GM12878 (cell line): ENCODE results near the gene KCTD14. TPM values are rescaled to one million over a fixed set of nuclear protein-coding genes. Genes with fewer than 3 reads are reported as not detected.

Experiments used
- ATAC-seq: fragments of 200-7000 bp; cut with Tn5 transposase; 3 replicates; pipeline ENCODE4 v1.9.1; 2020; ENCODE audit warnings: mild to moderate bottlenecking, moderate library complexity
- BruUV-seq: library from RNA; stranded (reverse); fragments of 400-500 nt; replicated peaks from 2 replicates; lab custom pipeline; 2021; lab: Mats Ljungman, UMichigan
- CTCF ChIA-PET: fragments of 300-600 bp; sonication (Branson Sonifier 250); formaldehyde crosslinking; extraction: SDS; loops from one replicate; lab custom pipeline; 2021; ENCODE audit warnings: inconsistent platforms; lab: Yijun Ruan, JAX
- POLR2A ChIA-PET: fragments of 350-600 bp; formaldehyde crosslinking; extraction: SDS; loops from one replicate; lab custom pipeline; 2021; ENCODE audit warnings: inconsistent platforms; lab: Charles Lee
- RAD21 ChIA-PET: fragments of 300-600 bp; sonication (Branson Sonifier 250); formaldehyde crosslinking; loops from one replicate; lab custom pipeline; 2023; ENCODE audit warnings: antibody characterized with exemption; ENCODE audit not compliant: unreplicated experiment; lab: Charles Lee
- SMC1A ChIA-PET: fragments of 300-600 bp; sonication (Branson Sonifier 250); formaldehyde crosslinking; loops from one replicate; lab custom pipeline; 2023; ENCODE audit not compliant: unreplicated experiment, uncharacterized antibody; lab: Charles Lee
- DNase-seq: peaks from one replicate; pipeline ENCODE4 v3.0.0-alpha.2; 2011; ENCODE audit warnings: low read depth, low spot score
- FAIRE-seq: peaks from 3 replicates; lab custom pipeline; 2011; peaks lifted over from hg19 to GRCh38; lab: Jason Lieb, UNC
- H2AFZ ChIP-seq: 2 replicates; pipeline ENCODE4 v1.6.0; 2011; ENCODE audit warnings: low read depth, low read length, control low read depth; ENCODE audit not compliant: control insufficient read depth
- H3K27ac ChIP-seq: 2 replicates; pipeline ENCODE4 v1.5.1; 2011; ENCODE audit warnings: control low read depth; ENCODE audit not compliant: control insufficient read depth, insufficient read depth
- H3K27me3 ChIP-seq, 2 experiments: replicated peaks in 1 of 2; 2 replicates each; pipeline versions ENCODE4 v1.6.0 to v1.6.1; 2011; ENCODE audit warnings: low read length in 1 of 2; ENCODE audit not compliant: control insufficient read depth in 2 of 2, insufficient read depth in 2 of 2
- H3K36me3 ChIP-seq, 2 experiments: 2 replicates each; pipeline ENCODE4 v1.5.1; 2011; ENCODE audit warnings: low read length in 1 of 2; ENCODE audit not compliant: control insufficient read depth in 2 of 2, insufficient read depth in 2 of 2
- H3K4me1 ChIP-seq: 2 replicates; pipeline ENCODE4 v1.6.1; 2011; ENCODE audit warnings: mild to moderate bottlenecking, low read length, moderate library complexity, mixed read lengths; ENCODE audit not compliant: control insufficient read depth, insufficient read depth
- H3K4me2 ChIP-seq: 2 replicates; pipeline ENCODE4 v1.6.0; 2011; ENCODE audit warnings: control low read depth; ENCODE audit not compliant: control insufficient read depth, insufficient read depth
- H3K4me3 ChIP-seq: fragments of 200-600 bp; sonication (generic); 2 replicates; pipeline ENCODE4 v1.5.1; 2016
- H3K79me2 ChIP-seq: 2 replicates; pipeline ENCODE4 v1.6.0; 2011; ENCODE audit warnings: low read length; ENCODE audit not compliant: control insufficient read depth, insufficient read depth
- H3K9ac ChIP-seq: 2 replicates; pipeline ENCODE4 v1.8.0; 2011; ENCODE audit warnings: low read length, control low read depth, mixed read lengths; ENCODE audit not compliant: control insufficient read depth, insufficient read depth
- H3K9me3 ChIP-seq: replicated peaks from 3 replicates; pipeline ENCODE4 v1.5.1; 2011; ENCODE audit warnings: mild to moderate bottlenecking, low read length; ENCODE audit not compliant: control insufficient read depth, insufficient read depth
- H4K20me1 ChIP-seq: 2 replicates; pipeline ENCODE4 v1.6.0; 2011; ENCODE audit not compliant: control insufficient read depth, insufficient read depth
- BRCA1 ChIP-seq: IDR thresholded peaks from 2 replicates; pipeline ENCODE4 v1.6.1; 2011; ENCODE audit warnings: low read depth, low read length, improper control_type of control experiment
- CBX5 ChIP-seq: sonication (generic); IDR thresholded peaks from 2 replicates; pipeline ENCODE4 v1.6.1; 2016; ENCODE audit warnings: low read depth, moderate library complexity, mild to moderate bottlenecking, inconsistent platforms
- CHD1 ChIP-seq: IDR thresholded peaks from 2 replicates; pipeline ENCODE4 v1.6.1; 2012; ENCODE audit warnings: low read depth, low read length, improper control_type of control experiment
- ETV6 ChIP-seq, 2 experiments: fragments of 450-650 bp in 1 of 2; IDR thresholded peaks in 1 of 2; conservative IDR thresholded peaks in 1 of 2; 2 replicates each; pipeline ENCODE4 v1.6.1; 2014; ENCODE audit warnings: antibody characterized with exemption in 1 of 2, borderline replicate concordance in 1 of 2, low read depth in 1 of 2, mild to moderate bottlenecking in 1 of 2, moderate library complexity in 1 of 2
- HDAC2 ChIP-seq: fragments of 200-600 bp; sonication (generic); IDR thresholded peaks from 2 replicates; pipeline ENCODE4 v1.6.1; 2017
- IKZF1 ChIP-seq: fragments of 450-650 bp; conservative IDR thresholded peaks from 2 replicates; pipeline ENCODE4 v1.6.1; 2017; ENCODE audit warnings: antibody characterized with exemption, mild to moderate bottlenecking
- IRF4 ChIP-seq: IDR thresholded peaks from 2 replicates; pipeline ENCODE4 v1.6.1; 2011; ENCODE audit warnings: low read depth, low read length
- JUND ChIP-seq: IDR thresholded peaks from 2 replicates; pipeline ENCODE4 v1.6.1; 2012; ENCODE audit warnings: low read depth, mild to moderate bottlenecking, low read length, improper control_type of control experiment, moderate library complexity
- PAX8 ChIP-seq: fragments of 450-650 bp; IDR thresholded peaks from 2 replicates; pipeline ENCODE4 v1.6.1; 2017; ENCODE audit warnings: mild to moderate bottlenecking, moderate library complexity
- POLR2AphosphoS5 ChIP-seq: IDR thresholded peaks from 2 replicates; pipeline ENCODE4 v1.6.1; 2011; ENCODE audit warnings: mild to moderate bottlenecking, low read length, inconsistent platforms
- RBBP5 ChIP-seq: fragments of 200-600 bp; sonication (generic); conservative IDR thresholded peaks from 2 replicates; pipeline ENCODE4 v1.6.1; 2016
- RCOR1 ChIP-seq: conservative IDR thresholded peaks from 2 replicates; pipeline ENCODE4 v1.6.1; 2012; ENCODE audit warnings: low read depth, low read length, improper control_type of control experiment
- RELA ChIP-seq: fragments of 450-650 bp; IDR thresholded peaks from 2 replicates; pipeline ENCODE4 v1.8.0; 2014; ENCODE audit warnings: borderline replicate concordance; ENCODE audit not compliant: partially characterized antibody
- STAT3 ChIP-seq: IDR thresholded peaks from 2 replicates; pipeline ENCODE4 v1.6.1; 2011; ENCODE audit warnings: low read depth, low read length, improper control_type of control experiment
- WRNIP1 ChIP-seq: IDR thresholded peaks from 2 replicates; pipeline ENCODE4 v1.6.1; 2011; ENCODE audit warnings: low read depth, low read length, improper control_type of control experiment, borderline replicate concordance
- YBX1 ChIP-seq: fragments of 450-650 bp; IDR thresholded peaks from 2 replicates; pipeline ENCODE4 v1.6.1; 2016; ENCODE audit warnings: antibody characterized with exemption
- ZNF274 ChIP-seq: IDR thresholded peaks from one replicate; pipeline ENCODE4 v1.8.0; 2011; ENCODE audit not compliant: insufficient read length, insufficient read depth
- WGBS: methylation state at CpG from one replicate; pipeline ENCODE4 v1.1.6; 2016; ENCODE audit warnings: low lambda C conversion rate; ENCODE audit not compliant: insufficient replicate concordance, insufficient coverage; ENCODE audit errors: missing lambda C conversion rate; 5-methylcytosine and 5-hydroxymethylcytosine counted together
- in situ Hi-C: fragments of 300-500 bp; cut with MboI; formaldehyde crosslinking; loops from 9 replicates; pipeline ENCODE4 v1.14.3; 2018; ENCODE audit warnings: mixed read lengths
- intact Hi-C: fragments of 100-400 bp; cut with micrococcal nuclease; formaldehyde crosslinking; loops from one replicate; pipeline ENCODE4 v1.14.2; 2022; ENCODE audit not compliant: unreplicated experiment
- polyA plus RNA-seq, 11 experiments: library from polyadenylated mRNA; depleted of rRNA in 4 of 11; unstranded in 6 of 11; stranded (reverse) in 5 of 11; fragments of >200 nt; fragmentation: Nextera tagmentation in 4 of 11; fragmentation: Illumina TruSeq in 1 of 11; extraction: Ambion mirVana in 4 of 11; extraction: Trizol in 1 of 11; gene quantifications; 1 replicate in 1 of 11; 2 replicates in 10 of 11; pipeline versions ENCODE4 v1.2.1 to v1.2.3, GENCODE V29; 2011 to 2016; ENCODE audit warnings: inconsistent platforms in 2 of 11, missing spikeins in 2 of 11, low read depth in 1 of 11
- total RNA-seq, 4 experiments: library from RNA; depleted of rRNA in 3 of 4; stranded (reverse); fragments of >200 nt in 3 of 4; fragmentation: Illumina TruSeq in 1 of 4; extraction: Trizol in 1 of 4; gene quantifications; 2 replicates each; pipeline versions ENCODE4 v1.2.1 to v1.2.3, GENCODE V29; 2013 to 2021
- TF ChIP-seq, protein P1 (sequence below), 3 experiments: IDR thresholded peaks in 2 of 3; conservative IDR thresholded peaks in 1 of 3; 2 replicates each; pipeline ENCODE4 v1.5.1; 2011; ENCODE audit warnings: low read depth in 3 of 3, low read length in 3 of 3, mild to moderate bottlenecking in 3 of 3, control low read depth in 2 of 3, moderate library complexity in 2 of 3, inconsistent platforms in 1 of 3, mixed read lengths in 1 of 3; ENCODE audit not compliant: control insufficient read depth in 2 of 3, insufficient read depth in 1 of 3; ENCODE audit errors: extremely low read depth in 1 of 3
- TF ChIP-seq, protein P2 (sequence below): fragments of 450-650 bp; formaldehyde crosslinking; IDR thresholded peaks from 2 replicates; pipeline ENCODE4 v1.5.0; 2022; ENCODE audit warnings: mild to moderate bottlenecking, missing genetic modification characterization

KCTD14 gene
- total and polyA plus RNA-seq, 10 of the 15 experiments (the other 5 are each of a cell fraction or from before 2014, with no cell fraction given): 0.11 to 0.63 (median 0.48) TPM

DNA sequence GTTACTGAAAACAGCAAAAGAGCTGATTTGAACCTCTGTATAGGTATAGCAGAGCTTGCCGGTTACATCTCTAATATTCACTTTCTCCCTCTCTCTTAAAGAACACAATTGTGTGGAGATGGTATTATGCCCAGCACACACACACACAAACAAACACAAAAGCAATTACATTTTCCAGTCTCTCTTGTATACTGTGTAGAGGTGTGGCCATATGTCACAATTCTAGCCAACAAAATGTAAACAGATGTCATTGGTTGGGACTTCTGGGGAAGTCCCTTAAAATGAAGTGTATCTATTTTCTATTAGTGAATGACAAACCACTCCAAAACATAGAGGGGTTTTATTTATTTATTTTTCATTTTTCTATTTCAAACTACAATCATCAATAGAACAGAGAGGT, 12.8 kb downstream of the KCTD14 start (continued):
- no peak for TF ChIP-seq ETV6 (conservative IDR thresholded peaks at IDR 0.05 in 1 of 2, IDR thresholded peaks at IDR 0.05 in 1 of 2; ENCODE audit: borderline replicate concordance in 1 of 2, low read depth in 1 of 2)

DNA sequence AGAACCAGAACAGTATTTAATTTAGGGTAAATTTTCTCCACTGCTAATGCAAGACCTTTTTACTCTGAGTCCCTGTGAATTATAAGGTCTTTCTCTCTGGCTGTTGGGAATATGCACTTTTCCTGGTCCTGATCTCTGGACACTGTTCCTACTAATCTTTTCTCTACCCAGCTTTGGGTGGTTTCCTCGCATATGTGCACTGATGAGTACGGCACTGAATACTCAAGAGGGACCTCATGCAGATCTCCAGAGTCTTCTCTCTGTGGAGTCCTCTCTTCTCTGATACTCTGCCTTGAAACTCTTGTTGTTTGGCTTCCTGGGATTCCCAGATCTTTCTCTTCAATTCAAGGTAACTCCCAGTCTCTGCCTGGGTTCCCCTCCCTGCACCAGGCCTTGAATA, 14.0 kb downstream of the KCTD14 start:
- Histone ChIP-seq H3K9ac (no peak overlapping the region), H3K9me3 (no peaks in the 10 kb centered on the region), H3K79me2 (no peaks in the 10 kb centered on the region), H3K4me2 (no peak overlapping the region), H3K27ac (no peak overlapping the region), H2AFZ (no peak overlapping the region), H3K4me3 (no peak overlapping the region), H3K27me3 (no peaks in the 10 kb centered on the region), H3K36me3 (no peaks in the 10 kb centered on the region), H3K4me1 (no peaks in the 10 kb centered on the region), H4K20me1 (no peaks in the 10 kb centered on the region)
- RAD21 ChIA-PET: no interaction called here
- ATAC-seq (no peak), DNase-seq (no peak), FAIRE-seq (no peak)
- SMC1A ChIA-PET: interaction anchor here (0.6 to 1.1 kb wide), 2 partner anchors 12 to 23 kb away, joined by 3 read pairs; no protein-coding TSS in a partner anchor
- intact Hi-C loops: no loop called here
- in situ Hi-C loops: no loop called here
- CTCF ChIA-PET: interaction anchor here (1.4 to 2.3 kb wide), 3 partner anchors 9 to 37 kb away, joined by 4 to 8 read pairs (median 5); no protein-coding TSS in a partner anchor
- BruUV-seq: no TSS peak
- POLR2A ChIA-PET: interaction anchor here (1.7 kb wide), 1 partner anchor 14 kb away, joined by 4 read pairs; the partner anchor contains the start of gene INTS4
- 78% methylated on average over 2 of the region's 2 CpGs for WGBS
- TF ChIP-seq, protein P1, sequence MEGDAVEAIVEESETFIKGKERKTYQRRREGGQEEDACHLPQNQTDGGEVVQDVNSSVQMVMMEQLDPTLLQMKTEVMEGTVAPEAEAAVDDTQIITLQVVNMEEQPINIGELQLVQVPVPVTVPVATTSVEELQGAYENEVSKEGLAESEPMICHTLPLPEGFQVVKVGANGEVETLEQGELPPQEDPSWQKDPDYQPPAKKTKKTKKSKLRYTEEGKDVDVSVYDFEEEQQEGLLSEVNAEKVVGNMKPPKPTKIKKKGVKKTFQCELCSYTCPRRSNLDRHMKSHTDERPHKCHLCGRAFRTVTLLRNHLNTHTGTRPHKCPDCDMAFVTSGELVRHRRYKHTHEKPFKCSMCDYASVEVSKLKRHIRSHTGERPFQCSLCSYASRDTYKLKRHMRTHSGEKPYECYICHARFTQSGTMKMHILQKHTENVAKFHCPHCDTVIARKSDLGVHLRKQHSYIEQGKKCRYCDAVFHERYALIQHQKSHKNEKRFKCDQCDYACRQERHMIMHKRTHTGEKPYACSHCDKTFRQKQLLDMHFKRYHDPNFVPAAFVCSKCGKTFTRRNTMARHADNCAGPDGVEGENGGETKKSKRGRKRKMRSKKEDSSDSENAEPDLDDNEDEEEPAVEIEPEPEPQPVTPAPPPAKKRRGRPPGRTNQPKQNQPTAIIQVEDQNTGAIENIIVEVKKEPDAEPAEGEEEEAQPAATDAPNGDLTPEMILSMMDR (IDR thresholded peaks at IDR 0.05 in 2 of 3, conservative IDR thresholded peaks at IDR 0.05 in 1 of 3; ENCODE audit: control insufficient read depth in 2 of 3, extremely low read depth in 1 of 3, insufficient read depth in 1 of 3, low read depth in 3 of 3, low read length in 3 of 3): no peak
- TF ChIP-seq BRCA1 (no peak), YBX1 (no peak), PAX8 (no peak), ZNF274 (no peak), RCOR1 (no peak), RBBP5 (no peak), STAT3 (no peak), CHD1 (no peak), RELA (no peak), IKZF1 (no peak), JUND (no peak), HDAC2 (no peak), IRF4 (no peak), WRNIP1 (no peak), CBX5 (no peak), POLR2AphosphoS5 (no peak)
- TF ChIP-seq, protein P2, sequence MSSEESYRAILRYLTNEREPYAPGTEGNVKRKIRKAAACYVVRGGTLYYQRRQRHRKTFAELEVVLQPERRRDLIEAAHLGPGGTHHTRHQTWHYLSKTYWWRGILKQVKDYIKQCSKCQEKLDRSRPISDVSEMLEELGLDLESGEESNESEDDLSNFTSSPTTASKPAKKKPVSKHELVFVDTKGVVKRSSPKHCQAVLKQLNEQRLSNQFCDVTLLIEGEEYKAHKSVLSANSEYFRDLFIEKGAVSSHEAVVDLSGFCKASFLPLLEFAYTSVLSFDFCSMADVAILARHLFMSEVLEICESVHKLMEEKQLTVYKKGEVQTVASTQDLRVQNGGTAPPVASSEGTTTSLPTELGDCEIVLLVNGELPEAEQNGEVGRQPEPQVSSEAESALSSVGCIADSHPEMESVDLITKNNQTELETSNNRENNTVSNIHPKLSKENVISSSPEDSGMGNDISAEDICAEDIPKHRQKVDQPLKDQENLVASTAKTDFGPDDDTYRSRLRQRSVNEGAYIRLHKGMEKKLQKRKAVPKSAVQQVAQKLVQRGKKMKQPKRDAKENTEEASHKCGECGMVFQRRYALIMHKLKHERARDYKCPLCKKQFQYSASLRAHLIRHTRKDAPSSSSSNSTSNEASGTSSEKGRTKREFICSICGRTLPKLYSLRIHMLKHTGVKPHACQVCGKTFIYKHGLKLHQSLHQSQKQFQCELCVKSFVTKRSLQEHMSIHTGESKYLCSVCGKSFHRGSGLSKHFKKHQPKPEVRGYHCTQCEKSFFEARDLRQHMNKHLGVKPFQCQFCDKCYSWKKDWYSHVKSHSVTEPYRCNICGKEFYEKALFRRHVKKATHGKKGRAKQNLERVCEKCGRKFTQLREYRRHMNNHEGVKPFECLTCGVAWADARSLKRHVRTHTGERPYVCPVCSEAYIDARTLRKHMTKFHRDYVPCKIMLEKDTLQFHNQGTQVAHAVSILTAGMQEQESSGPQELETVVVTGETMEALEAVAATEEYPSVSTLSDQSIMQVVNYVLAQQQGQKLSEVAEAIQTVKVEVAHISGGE (CRISPR knock-in tag): no peak
